NCI-H1105 treated with DMSO at 0.1 percent for 48 hours (cell line): Measurements from ENCODE around the gene ZNF732.
"Not testable (repeated sequence)": the region's sequence is repeated elsewhere in the genome, so short reads cannot be mapped to it uniquely, and the experiment has no call there.

Experiments used
- DNase-seq: peaks from one replicate; lab custom pipeline; 2025; lab: John Stamatoyannopoulos, UW

Gene ZNF732

GRCh38 chr4:253936-254756 is 51.1 kb downstream of the ZNF732 start:
- no peak for DNase-seq

GRCh38 chr4:252065-252601 is 53.1 kb downstream of the ZNF732 start:
- no peak for DNase-seq

GRCh38 chr4:244471-244870 is 60.8 kb downstream of the ZNF732 start:
- peak; percentile 13 for DNase-seq

- no peak for DNase-seq
Measured at GRCh38 chr4:243426-243825, 61.8 kb downstream of the ZNF732 start.

- peak; percentile 62 for DNase-seq
Measured at GRCh38 chr4:242121-242848, 63.0 kb downstream of the ZNF732 start.

GRCh38 chr4:241411-241810 is 63.9 kb downstream of the ZNF732 start:
- not testable (repeated sequence) for DNase-seq

GRCh38 chr4:236028-236427 is 69.2 kb downstream of the ZNF732 start:
- no peak for DNase-seq

- no peak for DNase-seq
Measured at GRCh38 chr4:234178-234577, 71.1 kb downstream of the ZNF732 start.

- no peak for DNase-seq
Measured at GRCh38 chr4:223913-224497, 81.3 kb downstream of the ZNF732 start.
